NB4 (cell line): ENCODE results near the gene COL23A1.

ENCODE experiments used
- DNase-seq: peaks from one replicate; pipeline ENCODE4 v3.0.0; 2010; ENCODE audit warnings: low read depth
- H3K4me3 ChIP-seq: one replicate; pipeline ENCODE4 v1.5.1; 2011; ENCODE audit warnings: mild to moderate bottlenecking, low read depth, low read length, moderate library complexity
- MYC ChIP-seq: IDR thresholded peaks from 2 replicates; pipeline ENCODE4 v1.6.1; 2011; ENCODE audit warnings: low read depth, low read length
- POLR2A ChIP-seq: IDR thresholded peaks from 2 replicates; pipeline ENCODE4 v1.6.1; 2011; ENCODE audit warnings: mild to moderate bottlenecking; ENCODE audit not compliant: insufficient read length; ENCODE audit errors: extremely low read depth
- TF ChIP-seq, protein P1 (sequence below): IDR thresholded peaks from 2 replicates; pipeline ENCODE4 v1.6.1; 2011; ENCODE audit warnings: low read depth, low read length
- TF ChIP-seq, protein P2 (sequence below): IDR thresholded peaks from one replicate; pipeline ENCODE4 v1.5.1; 2012; ENCODE audit warnings: low read depth, low read length

COL23A1 gene

DNA sequence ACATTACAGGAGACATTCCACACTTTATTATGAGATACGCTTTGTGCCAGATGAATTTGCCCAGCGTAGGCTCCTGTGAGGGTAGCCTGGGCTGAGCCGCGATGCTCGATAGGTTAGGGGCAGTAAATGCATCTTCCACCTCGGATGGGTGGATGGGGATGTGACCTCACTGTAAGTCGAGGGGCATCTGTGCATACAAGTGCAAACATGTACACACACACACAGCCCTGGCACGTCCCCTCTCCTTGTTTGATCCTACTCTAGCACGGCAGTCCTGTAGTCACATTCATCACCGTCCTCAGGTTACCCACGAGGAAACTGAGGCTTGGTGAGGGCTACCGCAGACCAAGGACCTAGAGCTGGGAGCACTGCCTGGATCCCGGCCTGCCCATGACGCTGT is 166.8 kb downstream of the COL23A1 start:
- TF ChIP-seq POLR2A, result no peak
- TF ChIP-seq, protein P1, sequence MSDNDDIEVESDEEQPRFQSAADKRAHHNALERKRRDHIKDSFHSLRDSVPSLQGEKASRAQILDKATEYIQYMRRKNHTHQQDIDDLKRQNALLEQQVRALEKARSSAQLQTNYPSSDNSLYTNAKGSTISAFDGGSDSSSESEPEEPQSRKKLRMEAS, result no peak
- TF ChIP-seq MYC, result no peak
- TF ChIP-seq, protein P2, sequence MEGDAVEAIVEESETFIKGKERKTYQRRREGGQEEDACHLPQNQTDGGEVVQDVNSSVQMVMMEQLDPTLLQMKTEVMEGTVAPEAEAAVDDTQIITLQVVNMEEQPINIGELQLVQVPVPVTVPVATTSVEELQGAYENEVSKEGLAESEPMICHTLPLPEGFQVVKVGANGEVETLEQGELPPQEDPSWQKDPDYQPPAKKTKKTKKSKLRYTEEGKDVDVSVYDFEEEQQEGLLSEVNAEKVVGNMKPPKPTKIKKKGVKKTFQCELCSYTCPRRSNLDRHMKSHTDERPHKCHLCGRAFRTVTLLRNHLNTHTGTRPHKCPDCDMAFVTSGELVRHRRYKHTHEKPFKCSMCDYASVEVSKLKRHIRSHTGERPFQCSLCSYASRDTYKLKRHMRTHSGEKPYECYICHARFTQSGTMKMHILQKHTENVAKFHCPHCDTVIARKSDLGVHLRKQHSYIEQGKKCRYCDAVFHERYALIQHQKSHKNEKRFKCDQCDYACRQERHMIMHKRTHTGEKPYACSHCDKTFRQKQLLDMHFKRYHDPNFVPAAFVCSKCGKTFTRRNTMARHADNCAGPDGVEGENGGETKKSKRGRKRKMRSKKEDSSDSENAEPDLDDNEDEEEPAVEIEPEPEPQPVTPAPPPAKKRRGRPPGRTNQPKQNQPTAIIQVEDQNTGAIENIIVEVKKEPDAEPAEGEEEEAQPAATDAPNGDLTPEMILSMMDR, result no peak
- no peak overlapping the region for H3K4me3 ChIP-seq
- no peak for DNase-seq

DNA sequence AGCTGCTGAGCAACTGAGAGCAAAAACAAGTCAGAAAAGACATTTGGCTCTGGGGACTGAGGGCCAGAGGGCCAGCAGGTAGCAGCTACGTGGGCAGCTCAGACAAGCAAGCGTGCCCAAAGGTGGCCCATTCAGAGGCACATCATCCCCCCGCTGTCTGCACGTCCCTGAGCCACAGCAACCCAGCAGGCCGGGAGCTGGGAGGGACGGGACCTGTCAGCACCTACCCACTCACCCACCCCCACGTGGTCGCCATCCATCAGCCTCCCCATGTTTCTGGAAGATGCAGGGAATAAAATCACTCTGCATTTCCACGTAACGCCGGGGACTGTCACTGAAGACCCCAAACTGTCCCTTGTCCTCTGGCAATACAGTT is 167.8 kb downstream of the COL23A1 start:
- TF ChIP-seq MYC (no peak), POLR2A (no peak)
- TF ChIP-seq, protein P1, result no peak
- TF ChIP-seq, protein P2, result no peak
- no peak for DNase-seq
- no peak overlapping the region for H3K4me3 ChIP-seq

DNA sequence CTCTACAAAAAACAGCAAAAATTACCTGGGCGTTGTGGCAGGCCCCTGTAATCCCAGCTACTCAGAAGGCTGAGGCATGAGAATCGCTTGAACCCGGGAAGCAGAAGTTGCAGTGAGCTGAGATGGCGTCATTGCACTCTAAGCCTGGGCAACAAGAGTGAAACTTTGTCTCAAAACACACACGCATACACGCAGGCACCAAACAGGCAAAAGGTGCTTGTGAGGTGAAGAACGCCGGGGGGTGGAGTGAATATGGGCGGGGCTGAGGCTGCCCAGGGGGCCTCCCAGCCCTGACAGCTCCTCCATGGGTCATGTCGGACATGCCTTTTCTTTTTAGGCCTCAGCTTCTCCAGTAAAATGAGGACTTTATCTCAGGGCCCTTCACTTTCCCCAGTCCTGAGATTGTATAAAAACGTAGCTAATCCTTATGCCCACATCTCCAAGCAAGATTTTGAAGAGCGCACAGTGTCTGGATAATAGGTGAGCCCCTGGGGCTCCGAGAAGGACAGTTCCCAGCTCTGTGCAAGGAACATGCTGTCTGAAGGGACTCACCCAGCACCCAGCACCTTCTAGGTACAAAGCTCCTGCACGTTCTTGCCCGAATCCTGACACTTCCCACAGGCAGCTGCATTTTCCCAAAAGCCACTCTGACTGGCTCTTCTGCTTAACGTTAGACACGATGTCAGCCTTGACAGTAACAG is 168.3 kb downstream of the COL23A1 start:
- H3K4me3 ChIP-seq, result no peak overlapping the region
- TF ChIP-seq, protein P1, result no peak
- TF ChIP-seq MYC (no peak), POLR2A (no peak)
- TF ChIP-seq, protein P2, result no peak
- peak; percentile 21 for DNase-seq

DNA sequence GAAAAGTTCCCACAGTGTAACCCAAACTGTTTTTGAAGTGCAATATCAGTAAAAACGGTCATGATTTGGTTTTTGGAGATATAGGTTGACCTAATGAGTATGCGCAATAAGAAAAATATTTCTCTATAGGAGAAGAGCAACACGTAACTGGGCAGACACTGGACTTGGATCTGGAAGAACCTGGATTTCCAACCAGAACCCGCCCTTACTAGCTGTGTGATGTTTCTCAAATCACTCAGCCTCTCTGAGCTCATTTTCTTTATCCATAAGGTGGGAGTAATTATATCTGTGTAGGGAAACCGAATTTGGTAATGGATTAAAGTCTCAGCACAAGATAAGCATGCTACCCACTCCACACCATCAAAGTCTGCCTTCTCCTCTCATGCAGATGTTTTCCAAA is 169.1 kb downstream of the COL23A1 start:
- H3K4me3 ChIP-seq, result no peak overlapping the region
- no peak for DNase-seq
- TF ChIP-seq, protein P2, result no peak
- TF ChIP-seq, protein P1, result no peak
- TF ChIP-seq MYC (no peak), POLR2A (no peak)

DNA sequence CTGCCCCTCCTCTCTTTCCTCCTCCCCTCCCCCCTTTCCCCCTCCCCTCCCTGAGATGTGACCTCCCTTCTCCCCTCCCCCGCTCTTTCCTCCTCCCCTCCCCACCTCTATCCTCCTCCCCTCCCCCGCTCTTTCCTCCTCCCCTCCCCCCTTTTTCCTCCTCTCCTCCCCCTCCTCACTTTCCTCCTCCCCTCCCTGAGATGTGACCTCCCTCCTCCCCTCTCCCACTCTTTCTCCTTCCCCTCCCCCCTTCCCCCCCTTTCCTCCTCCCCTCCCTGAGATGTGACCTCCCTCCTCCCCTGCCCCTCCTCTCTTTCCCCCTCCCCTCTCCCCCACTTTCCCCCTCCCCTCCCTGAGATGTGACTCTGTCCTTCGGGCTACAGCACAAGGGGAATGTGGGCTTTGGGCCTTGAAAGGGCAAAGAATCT is 169.8 kb downstream of the COL23A1 start:
- H3K4me3 ChIP-seq, result no peak overlapping the region
- TF ChIP-seq, protein P1, result no peak
- no peak for TF ChIP-seq POLR2A
- TF ChIP-seq, protein P2, result no peak
- TF ChIP-seq MYC, result no peak
- DNase-seq, result no peak

DNA sequence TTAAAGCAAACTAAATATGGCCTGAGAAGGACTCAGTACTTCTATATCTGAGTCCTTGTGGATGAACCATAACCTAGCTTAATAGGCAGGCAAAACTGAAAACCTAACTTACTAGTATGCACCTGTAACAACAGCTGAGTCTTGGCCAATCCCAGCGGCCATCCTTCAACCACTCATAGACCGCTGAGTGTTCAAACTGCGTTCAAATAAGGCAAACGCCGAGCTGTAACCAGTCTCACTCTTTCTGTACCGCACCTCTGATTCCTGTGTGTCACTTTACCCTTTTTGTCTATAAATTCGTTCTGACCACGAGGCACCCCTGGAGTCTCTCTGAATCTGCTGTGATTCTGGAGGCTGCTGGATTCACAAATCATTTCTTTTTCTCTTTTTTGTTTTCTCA is 170.5 kb downstream of the COL23A1 start:
- no peak for DNase-seq
- H3K4me3 ChIP-seq, result no peak overlapping the region
- TF ChIP-seq, protein P1, result no peak
- TF ChIP-seq MYC, result no peak
- TF ChIP-seq, protein P2, result no peak
- TF ChIP-seq POLR2A, result no peak
